Left renal pelvis (tissue), 4 donors: ENCODE data around the gene PGA5. TPM values are rescaled to one million over a fixed set of nuclear protein-coding genes. Genes with fewer than 3 reads are reported as not detected.
A peak's percentile ranks its signal among the peaks of the same experiment; 100 is the strongest.
"Not testable (repeated sequence)": the region's sequence is repeated elsewhere in the genome, so short reads cannot be mapped to it uniquely, and the experiment has no call there.

Experiments used
- DNase-seq, 4 donors: peaks; one replicate each; pipeline ENCODE4 v3.0.0-alpha.2; 2013; ENCODE audit warnings: low read depth in 4 of 4, low spot score in 3 of 4
- polyA plus RNA-seq, 4 donors: library from polyadenylated mRNA; unstranded; fragments of 120-200 nt; gene quantifications; one replicate each; pipeline ENCODE4 v1.2.1, GENCODE V29; 2013; ENCODE audit not compliant: insufficient read length in 4 of 4

Gene PGA5
- polyA plus RNA-seq = 1 to 10 TPM in 1 of 4 donors, under 1 TPM in 3; 0.11 to 1.0 (median 0.32) TPM

GRCh38 chr11:61240875-61241274 lies at the start of gene PGA5:
Gene PGA5 (plus strand): TSS chr11:61241175. CDS start chr11:61241227, 52 bp downstream.
- not testable (repeated sequence) for DNase-seq

- DNase-seq = peak in 2 of 4 donors; percentile 14 to 27
These were observed 47.4 kb upstream of the PGA5 start for GRCh38 chr11:61193596-61193995.

GRCh38 chr11:61194169-61194671 lies 46.8 kb upstream of the PGA5 start:
- peak in 1 of 4 donors; percentile 16 for DNase-seq

GRCh38 chr11:61194981-61195695 lies 45.8 kb upstream of the PGA5 start:
- no peak for DNase-seq

GRCh38 chr11:61195719-61196118 lies 45.3 kb upstream of the PGA5 start:
- peak in 3 of 4 donors; percentile 48 to 62 (median 51) for DNase-seq

- no peak for DNase-seq
These were observed 42.6 kb upstream of the PGA5 start for GRCh38 chr11:61198361-61198760.

GRCh38 chr11:61198948-61199523 lies 41.9 kb upstream of the PGA5 start:
- DNase-seq = no peak

GRCh38 chr11:61201476-61201875 lies 39.5 kb upstream of the PGA5 start:
- DNase-seq = no peak

GRCh38 chr11:61202950-61203746 lies 37.8 kb upstream of the PGA5 start, which contains the start of gene PGA3:
Gene PGA3 (plus strand): TSS chr11:61203515. CDS start chr11:61203565, 50 bp downstream.
- not testable (repeated sequence) for DNase-seq

GRCh38 chr11:61203873-61204272 lies 37.1 kb upstream of the PGA5 start:
- DNase-seq = not testable (repeated sequence)

GRCh38 chr11:61204502-61205059 lies 36.4 kb upstream of the PGA5 start:
- not testable (repeated sequence) for DNase-seq

GRCh38 chr11:61207636-61208310 lies 33.2 kb upstream of the PGA5 start:
- not testable (repeated sequence) for DNase-seq

GRCh38 chr11:61210629-61211028 lies 30.3 kb upstream of the PGA5 start:
- not testable (repeated sequence) for DNase-seq

- DNase-seq = not testable (repeated sequence)
These were observed 29.5 kb upstream of the PGA5 start for GRCh38 chr11:61211327-61211952.

- DNase-seq = not testable (repeated sequence)
These were observed 28.8 kb upstream of the PGA5 start for GRCh38 chr11:61212202-61212601.

GRCh38 chr11:61213711-61214324 lies 27.2 kb upstream of the PGA5 start:
- DNase-seq = not testable (repeated sequence)

GRCh38 chr11:61218306-61218705 lies 22.7 kb upstream of the PGA5 start:
- DNase-seq = not testable (repeated sequence)

GRCh38 chr11:61219016-61219415 lies 22.0 kb upstream of the PGA5 start:
- DNase-seq = not testable (repeated sequence)

- not testable (repeated sequence) for DNase-seq
These were observed 18.9 kb upstream of the PGA5 start, which contains the start of gene PGA4 for GRCh38 chr11:61222047-61222446. Gene PGA4 (plus strand): TSS chr11:61222347. CDS start chr11:61222401, 54 bp downstream.
